Keratinocyte (primary cell): ENCODE results near the gene HTRA3. TPM values are rescaled to one million over a fixed set of nuclear protein-coding genes. Genes with fewer than 3 reads are reported as not detected.

Experiments used
- DNase-seq: peaks from one replicate; pipeline ENCODE4 v3.0.0-alpha.2; 2011; ENCODE audit warnings: low read depth, missing footprints, low spot score
- FAIRE-seq: peaks from 2 replicates; lab custom pipeline; 2011; peaks lifted over from hg19 to GRCh38; lab: Jason Lieb, UNC
- H2AFZ ChIP-seq: 2 replicates; pipeline ENCODE4 v1.6.0; 2012; ENCODE audit warnings: low read length, control low read depth, inconsistent platforms; ENCODE audit not compliant: control insufficient read depth
- H3K27ac ChIP-seq: 2 replicates; pipeline ENCODE4 v1.5.1; 2011; ENCODE audit warnings: low read length; ENCODE audit not compliant: control insufficient read depth, insufficient read depth
- H3K27me3 ChIP-seq: 3 replicates; pipeline ENCODE4 v1.6.0; 2011; ENCODE audit warnings: low read length; ENCODE audit not compliant: control insufficient read depth, insufficient read depth; ENCODE audit errors: extremely low read depth
- H3K36me3 ChIP-seq, 2 experiments: 2 replicates in 1 of 2; 3 replicates in 1 of 2; pipeline ENCODE4 v1.5.1; 2011; ENCODE audit warnings: low read length in 2 of 2, mild to moderate bottlenecking in 1 of 2; ENCODE audit not compliant: control insufficient read depth in 2 of 2, insufficient read depth in 2 of 2; ENCODE audit errors: extremely low read depth in 1 of 2
- H3K4me1 ChIP-seq: 3 replicates; pipeline ENCODE4 v1.5.1; 2011; ENCODE audit warnings: low read length; ENCODE audit not compliant: control insufficient read depth, insufficient read depth; ENCODE audit errors: extremely low read depth
- H3K4me2 ChIP-seq: 3 replicates; pipeline ENCODE4 v1.6.0; 2011; ENCODE audit warnings: low read depth, low read length; ENCODE audit not compliant: control insufficient read depth, insufficient read depth; ENCODE audit errors: extremely low read depth
- H3K4me3 ChIP-seq, 3 experiments: fragments of 200-600 bp in 1 of 3; sonication (generic) in 1 of 3; 2 replicates in 2 of 3; 3 replicates in 1 of 3; pipeline ENCODE4 v1.5.1; 2011 to 2016; ENCODE audit warnings: low read length in 3 of 3, mild to moderate bottlenecking in 3 of 3, control low read depth in 2 of 3, inconsistent platforms in 1 of 3, low read depth in 1 of 3, mixed read lengths in 1 of 3, mixed run types in 1 of 3, moderate library complexity in 1 of 3; ENCODE audit not compliant: control insufficient read depth in 2 of 3, insufficient read depth in 2 of 3; ENCODE audit errors: extremely low read depth in 1 of 3
- H3K79me2 ChIP-seq: 2 replicates; pipeline ENCODE4 v1.6.0; 2012; ENCODE audit warnings: low read length; ENCODE audit not compliant: control insufficient read depth, insufficient read depth
- H3K9ac ChIP-seq: 3 replicates; pipeline ENCODE4 v1.6.0; 2011; ENCODE audit warnings: low read length; ENCODE audit not compliant: control insufficient read depth, insufficient read depth; ENCODE audit errors: extremely low read depth
- H3K9me1 ChIP-seq: 3 replicates; pipeline ENCODE4 v1.6.0; 2011; ENCODE audit warnings: low read length; ENCODE audit not compliant: control insufficient read depth, insufficient read depth; ENCODE audit errors: extremely low read depth
- H3K9me3 ChIP-seq: 2 replicates; pipeline ENCODE4 v1.5.1; 2012; ENCODE audit warnings: low read depth, low read length; ENCODE audit not compliant: control insufficient read depth
- H4K20me1 ChIP-seq: 3 replicates; pipeline ENCODE4 v1.6.0; 2011; ENCODE audit warnings: low read length; ENCODE audit not compliant: control insufficient read depth, insufficient read depth; ENCODE audit errors: extremely low read depth
- CTCF ChIP-seq, 3 experiments: IDR thresholded peaks in 1 of 3; conservative IDR thresholded peaks in 1 of 3; optimal IDR thresholded peaks in 1 of 3; 2 replicates in 2 of 3; 3 replicates in 1 of 3; pipeline versions ENCODE3 to v1.5.1; 2011; ENCODE audit warnings: low read length in 3 of 3, mild to moderate bottlenecking in 3 of 3, moderate library complexity in 2 of 3, control low read depth in 1 of 3, inconsistent platforms in 1 of 3; ENCODE audit not compliant: insufficient read depth in 2 of 3; ENCODE audit errors: extremely low read depth in 1 of 3
- EZH2 ChIP-seq: IDR thresholded peaks from one replicate; pipeline ENCODE4 v1.6.1; 2012; ENCODE audit warnings: inconsistent platforms, mild to moderate bottlenecking, low read length, moderate library complexity
- dilution Hi-C: fragments of 300-500 bp; cut with MboI; formaldehyde crosslinking; loops from one replicate; pipeline ENCODE4 v1.7.0; 2020; ENCODE audit warnings: low sequenced_read_pairs; ENCODE audit not compliant: extremely low pct_ligation_motif_present
- polyA plus RNA-seq, 5 experiments: library from polyadenylated mRNA; depleted of rRNA in 3 of 5; stranded (reverse) in 3 of 5; stranded (forward) in 1 of 5; unstranded in 1 of 5; fragments of >200 nt; gene quantifications; 1 replicate in 1 of 5; 2 replicates in 3 of 5; 3 replicates in 1 of 5; pipeline versions ENCODE4 v1.2.1 to v1.2.3, GENCODE V29; 2011 to 2012; ENCODE audit warnings: missing spikeins in 2 of 5, low read depth in 1 of 5, low replicate concordance in 1 of 5

The HTRA3 gene
- polyA plus RNA-seq, 1 donor (not counting 4 experiments of a cell fraction or from before 2014, with no cell fraction given), result not detected

GRCh38 chr4:8224975-8225625 lies 44.5 kb upstream of the HTRA3 start:
- peaks cover 38 to 39% of the 10 kb centered on the region in 2 experiments for H3K36me3 ChIP-seq
- no peak for TF ChIP-seq CTCF (optimal IDR thresholded peaks at IDR 0.05 in 1 of 3, IDR thresholded peaks at IDR 0.05 in 1 of 3, conservative IDR thresholded peaks at IDR 0.05 in 1 of 3; ENCODE audit: extremely low read depth in 1 of 3, insufficient read depth in 2 of 3, low read length in 3 of 3)
- no peak for TF ChIP-seq EZH2
- DNase-seq, result no peak
- no peak overlapping the region for H2AFZ ChIP-seq
- no peaks in the 10 kb centered on the region for H3K27me3 ChIP-seq
- dilution Hi-C loops, result no loop called here
- no peak for FAIRE-seq
- H3K9me3 ChIP-seq, result no peaks in the 10 kb centered on the region
- H3K9me1 ChIP-seq, result no peaks in the 10 kb centered on the region
- no peak overlapping the region for H3K9ac ChIP-seq
- no peaks in the 10 kb centered on the region for H4K20me1 ChIP-seq
- no peak overlapping the region for H3K4me3 ChIP-seq
- H3K4me2 ChIP-seq, result no peak overlapping the region
- peaks cover 13% of the 10 kb centered on the region for H3K4me1 ChIP-seq
- H3K79me2 ChIP-seq, result peaks cover 4% of the 10 kb centered on the region
- no peak overlapping the region for H3K27ac ChIP-seq

- Histone ChIP-seq H3K4me3 (no peak overlapping the region), H3K9me1 (no peaks in the 10 kb centered on the region), H3K4me1 (peaks cover 13% of the 10 kb centered on the region), H3K4me2 (no peak overlapping the region), H3K9ac (no peak overlapping the region), H2AFZ (no peak overlapping the region), H3K36me3 (peaks cover 31 to 35% of the 10 kb centered on the region in 2 experiments), H3K27ac (no peak overlapping the region), H4K20me1 (no peaks in the 10 kb centered on the region), H3K9me3 (no peaks in the 10 kb centered on the region), H3K27me3 (no peaks in the 10 kb centered on the region), H3K79me2 (peaks cover 4% of the 10 kb centered on the region)
- dilution Hi-C loops, result no loop called here
- FAIRE-seq, result no peak
- no peak for DNase-seq
- no peak for TF ChIP-seq EZH2
- no peak for TF ChIP-seq CTCF (optimal IDR thresholded peaks at IDR 0.05 in 1 of 3, IDR thresholded peaks at IDR 0.05 in 1 of 3, conservative IDR thresholded peaks at IDR 0.05 in 1 of 3; ENCODE audit: extremely low read depth in 1 of 3, insufficient read depth in 2 of 3, low read length in 3 of 3)
Observed at GRCh38 chr4:8225706-8226443, 43.7 kb upstream of the HTRA3 start.
